Epithelial cell of alveolus of lung (primary cell): ENCODE data around the gene PRR19. TPM values are rescaled to one million over a fixed set of nuclear protein-coding genes. Genes with fewer than 3 reads are reported as not detected.

ENCODE experiments used
- total RNA-seq: library from RNA; depleted of rRNA; stranded (reverse); fragments of >200 nt; gene quantifications from 2 replicates; pipeline ENCODE4 v1.2.1, GENCODE V29; 2015

Gene PRR19, protein sequence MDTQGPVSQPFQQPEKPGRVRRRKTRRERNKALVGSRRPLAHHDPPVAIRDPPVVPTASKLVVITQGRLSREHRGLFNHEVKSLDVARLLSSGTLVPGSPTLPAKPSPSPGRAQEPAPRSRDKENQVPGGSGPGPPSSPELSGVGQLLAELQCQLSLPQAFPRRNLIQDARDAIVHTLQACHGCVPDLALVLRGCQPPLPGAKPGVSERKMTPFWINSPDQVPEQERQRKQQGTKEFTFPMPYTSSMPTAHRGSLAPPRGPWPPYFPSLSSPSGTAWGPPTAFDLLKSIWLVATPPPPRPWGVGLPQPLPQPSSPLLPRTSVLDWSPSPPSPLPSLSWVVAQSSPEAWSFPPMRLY
- total RNA-seq: 0.78 and 0.88 TPM in 2 replicates

DNA sequence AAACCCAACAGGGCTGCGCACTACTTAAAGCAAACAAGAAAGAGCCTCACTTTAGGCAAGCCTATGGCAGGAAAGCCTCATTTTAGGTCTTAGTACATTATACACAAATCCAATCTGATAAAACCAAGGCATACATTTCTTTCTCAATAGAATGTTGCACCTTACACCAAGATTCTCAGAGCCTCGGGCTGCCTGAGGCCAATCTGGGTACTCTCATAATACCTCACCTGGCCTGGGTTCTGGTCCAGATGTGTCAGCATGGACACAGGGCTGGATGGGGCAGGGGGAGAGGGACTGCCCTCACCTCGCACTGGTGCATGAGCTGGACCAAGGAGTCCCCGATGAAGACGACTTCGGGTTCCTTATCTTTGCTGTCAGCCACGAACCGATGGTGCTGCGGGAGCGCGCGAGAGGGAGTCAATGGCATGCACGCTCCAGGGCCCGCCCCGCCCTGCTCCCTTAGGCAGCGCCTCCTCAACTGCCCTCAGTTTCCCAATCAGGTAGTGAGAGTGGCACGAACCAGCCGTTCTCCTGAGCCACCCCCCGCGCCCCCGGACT is at the start of gene PRR19:
TSS of gene PRR19 (plus strand) at position 487 of the 558 bp plus-strand sequence. CDS start 7,453 bp downstream, outside the sequence.

DNA sequence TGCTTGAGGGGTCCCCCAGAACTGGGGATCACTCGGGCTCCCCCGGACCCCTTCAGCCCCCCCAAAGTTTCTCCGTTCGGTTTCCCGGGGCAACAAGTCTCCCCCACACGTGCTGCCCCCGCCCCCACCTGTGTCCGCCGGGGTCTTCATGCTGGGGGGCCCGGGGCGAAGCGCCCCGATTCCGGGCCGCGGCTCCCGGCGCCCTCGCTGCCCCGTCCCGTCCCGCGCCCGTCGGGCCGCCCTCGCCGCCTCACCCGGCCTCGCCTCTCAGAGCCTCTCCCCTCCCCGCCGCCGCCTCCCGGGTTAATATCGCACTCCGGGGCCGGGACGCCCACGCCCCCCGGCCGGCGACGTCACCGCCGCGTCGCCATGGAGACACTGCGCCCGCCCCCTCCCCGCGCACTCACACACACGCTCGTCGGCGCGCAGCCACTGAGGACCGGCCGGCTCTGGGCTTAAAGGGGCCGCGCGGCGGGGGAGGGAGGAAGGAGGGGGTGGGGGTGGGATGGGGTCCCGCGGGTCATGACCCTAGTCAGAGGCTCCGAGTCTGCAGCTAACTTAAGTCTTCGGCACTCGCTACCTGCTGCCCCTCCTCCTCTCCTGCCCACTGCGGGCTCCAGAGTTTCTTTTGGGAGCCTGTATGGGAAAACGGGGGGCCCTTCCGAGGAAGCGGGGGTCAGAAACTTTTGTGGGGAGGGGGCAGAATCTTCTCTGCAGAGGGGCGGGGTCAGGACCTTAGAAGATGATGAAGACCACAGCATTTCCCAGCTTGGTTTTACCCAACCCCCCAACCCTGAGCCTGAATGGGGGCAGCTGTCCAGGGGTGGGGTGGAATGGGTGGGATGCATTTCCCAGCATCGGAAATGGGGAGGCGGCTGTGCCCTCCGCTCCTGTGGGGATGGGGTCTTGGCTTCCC is 46.8 kb upstream of the PRR19 start, which contains the start of gene ERF:
TSS of gene ERF (minus strand) at position 279 of the 916 bp plus-strand sequence. CDS start at position 150, 129 bp downstream.

GRCh38 chr19:42268704-42269477 is 33.0 kb upstream of the PRR19 start, which contains the start of gene CIC:
Gene CIC, plus strand, starts transcription at chr19:42269252. Its CDS starts 2,532 bp downstream, at chr19:42271784.

DNA sequence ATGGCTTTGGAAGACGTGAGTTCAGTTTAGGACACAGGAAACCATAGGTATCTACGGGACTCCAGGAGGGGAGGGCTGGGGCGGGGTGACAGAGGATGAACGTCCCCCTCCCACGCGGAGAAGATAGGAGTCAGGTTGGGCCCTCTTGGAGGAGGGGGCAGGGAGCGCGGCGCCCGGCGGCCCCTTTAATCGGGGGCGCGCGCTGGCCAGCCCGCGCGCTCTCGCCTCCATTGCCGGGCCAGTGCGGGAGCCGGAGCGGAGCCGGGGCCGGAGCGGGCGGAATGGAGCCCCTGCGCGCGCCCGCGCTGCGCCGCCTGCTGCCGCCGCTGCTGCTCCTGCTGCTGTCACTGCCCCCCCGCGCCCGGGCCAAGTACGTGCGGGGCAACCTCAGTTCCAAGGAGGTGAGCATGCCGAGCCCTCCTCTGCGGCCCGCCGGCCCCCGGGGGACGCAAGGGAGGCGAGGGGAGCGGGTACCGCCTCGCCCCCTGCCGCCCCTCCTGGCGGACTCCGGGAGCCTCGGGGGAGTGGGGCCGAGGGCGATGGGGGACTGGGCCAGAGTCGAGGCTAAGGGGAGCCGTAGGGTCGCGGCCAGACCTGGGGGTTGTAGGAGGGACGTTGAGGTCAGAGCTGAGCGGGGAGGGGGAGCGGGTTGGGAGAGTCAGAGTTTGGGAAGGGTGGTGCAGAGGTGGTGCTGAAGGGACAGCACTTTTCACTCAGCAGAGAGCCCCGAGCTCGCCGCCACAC is 11.3 kb downstream of the PRR19 start, which contains the start of gene TMEM145:
TSS of gene TMEM145 (plus strand) at position 214 of the 744 bp plus-strand sequence. CDS start at position 282, 68 bp downstream.

GRCh38 chr19:42325308-42325895 is 23.5 kb downstream of the PRR19 start, which contains the start of gene MEGF8:
Gene MEGF8, plus strand, starts transcription at chr19:42325635. Its CDS starts 609 bp downstream, at chr19:42326244.

Other genes starting within 250 kb of the PRR19 start
- gene GRIK5, start 231.9 kb upstream of the PRR19 start, total RNA-seq: 0.39 and 2.6 TPM in 2 replicates
- gene ZNF574, start 226.0 kb upstream of the PRR19 start, total RNA-seq: 12.4 and 18.9 TPM in 2 replicates
- gene POU2F2, start 169.7 kb upstream of the PRR19 start, total RNA-seq: 0.32 and 5.0 TPM in 2 replicates
- 32.6 and 34.8 TPM in 2 replicates for gene DEDD2, start 84.5 kb upstream of the PRR19 start, total RNA-seq
- 8.8 and 10.6 TPM in 2 replicates for gene ZNF526, start 81.8 kb upstream of the PRR19 start, total RNA-seq
- 20.4 and 28.4 TPM in 2 replicates for gene GSK3A, start 59.5 kb upstream of the PRR19 start, total RNA-seq
- 54.2 and 58.3 TPM in 2 replicates for gene ERF, start 47.0 kb upstream of the PRR19 start, total RNA-seq
- gene CIC, start 32.9 kb upstream of the PRR19 start, total RNA-seq: 29.5 and 39.0 TPM in 2 replicates
- 20.9 and 56.0 TPM in 2 replicates for gene PAFAH1B3, start 492 bp downstream of the PRR19 start, total RNA-seq
- 0.24 TPM in 1 of 2 replicates, not detected in the other for gene TMEM145, start 11.2 kb downstream of the PRR19 start, total RNA-seq
- 25.6 and 44.4 TPM in 2 replicates for gene MEGF8, start 23.5 kb downstream of the PRR19 start, total RNA-seq
- gene CNFN, start 88.2 kb downstream of the PRR19 start, total RNA-seq: 1.8 TPM in 1 of 2 replicates, not detected in the other
- gene LIPE, start 125.3 kb downstream of the PRR19 start, total RNA-seq: 3.9 and 8.0 TPM in 2 replicates
- gene CXCL17, start 140.8 kb downstream of the PRR19 start, total RNA-seq: not detected in 2 replicates
- gene CEACAM1, start 226.3 kb downstream of the PRR19 start, total RNA-seq: 0.39 TPM in 1 of 2 replicates, not detected in the other